GM12892 (cell line): Measurements from ENCODE around the gene UBALD2.

Experiments
- POLR2A ChIP-seq: IDR thresholded peaks from 2 replicates; pipeline ENCODE4 v1.6.1; 2011; ENCODE audit warnings: low read depth, low read length, control low read depth
- POLR2AphosphoS5 ChIP-seq: IDR thresholded peaks from 2 replicates; pipeline ENCODE4 v1.6.1; 2011; ENCODE audit warnings: low read depth, low read length, control low read depth
- TAF1 ChIP-seq: IDR thresholded peaks from 2 replicates; pipeline ENCODE4 v1.6.1; 2011; ENCODE audit warnings: low read depth, mild to moderate bottlenecking, control low read depth, low read length, borderline replicate concordance

DNA sequence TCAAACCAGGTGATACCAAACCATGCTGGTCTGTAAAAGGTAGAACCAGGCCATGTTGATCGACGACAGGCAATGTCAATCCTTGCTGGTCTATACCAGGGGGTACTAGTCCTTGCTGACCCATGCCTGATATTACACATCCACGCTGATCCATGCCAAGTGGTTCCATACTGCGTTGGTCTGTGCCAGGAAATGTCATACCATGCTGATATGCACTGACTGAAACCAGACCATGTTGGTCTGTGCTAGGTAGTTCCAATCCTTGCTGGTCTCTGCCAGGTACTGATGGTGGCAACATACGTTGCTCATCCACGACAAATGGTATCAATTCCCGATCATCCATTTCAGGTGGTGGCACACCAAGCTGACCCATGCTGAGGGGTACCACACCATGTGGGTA is 28.0 kb downstream of the UBALD2 start:
- TF ChIP-seq POLR2A (no peak), POLR2AphosphoS5 (no peak), TAF1 (no peak)
